EH (cell line): Measurements from ENCODE around the gene WDSUB1.

Experiments
- DNase-seq: peaks from one replicate; pipeline ENCODE4 v3.0.0-alpha.2; 2015; ENCODE audit warnings: low read depth

The WDSUB1 gene, protein sequence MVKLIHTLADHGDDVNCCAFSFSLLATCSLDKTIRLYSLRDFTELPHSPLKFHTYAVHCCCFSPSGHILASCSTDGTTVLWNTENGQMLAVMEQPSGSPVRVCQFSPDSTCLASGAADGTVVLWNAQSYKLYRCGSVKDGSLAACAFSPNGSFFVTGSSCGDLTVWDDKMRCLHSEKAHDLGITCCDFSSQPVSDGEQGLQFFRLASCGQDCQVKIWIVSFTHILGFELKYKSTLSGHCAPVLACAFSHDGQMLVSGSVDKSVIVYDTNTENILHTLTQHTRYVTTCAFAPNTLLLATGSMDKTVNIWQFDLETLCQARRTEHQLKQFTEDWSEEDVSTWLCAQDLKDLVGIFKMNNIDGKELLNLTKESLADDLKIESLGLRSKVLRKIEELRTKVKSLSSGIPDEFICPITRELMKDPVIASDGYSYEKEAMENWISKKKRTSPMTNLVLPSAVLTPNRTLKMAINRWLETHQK

DNA sequence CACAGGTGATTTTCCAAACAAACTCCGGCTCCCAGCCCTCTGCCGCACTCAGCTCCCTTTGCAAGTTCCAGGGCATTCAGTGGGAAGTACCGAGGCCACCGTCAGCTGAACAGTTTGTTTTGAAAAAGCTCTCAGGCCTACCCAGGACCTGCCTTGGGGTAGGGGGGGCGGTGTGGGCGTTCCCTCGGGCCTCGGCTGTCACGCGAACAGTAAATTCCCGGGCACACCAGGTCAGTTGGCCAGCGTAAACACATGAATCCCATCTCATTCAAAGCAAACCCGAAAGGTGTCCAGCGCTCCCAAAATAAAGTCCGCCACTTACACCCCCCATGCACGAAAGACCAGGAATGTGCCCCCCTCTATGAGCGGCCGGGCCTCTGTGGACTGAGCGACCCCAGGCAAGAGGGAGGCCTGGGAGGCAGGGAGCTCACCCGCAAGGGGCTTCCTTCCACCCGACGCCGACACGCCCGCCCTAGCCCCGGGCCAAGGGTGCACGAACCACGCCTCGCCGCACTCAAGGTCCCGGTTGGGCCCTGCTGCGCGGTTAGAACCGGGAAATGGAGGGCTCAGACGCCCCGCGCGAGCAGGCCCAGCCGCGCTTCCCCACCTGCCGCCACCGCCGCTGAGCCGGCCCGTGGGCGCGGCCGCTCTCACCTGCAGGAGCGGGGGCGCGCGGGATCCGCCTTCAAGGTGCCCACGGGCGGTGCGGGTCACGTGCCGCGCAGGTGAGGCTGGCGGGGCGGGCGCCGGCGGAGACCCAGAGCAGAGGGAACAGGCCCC lies at the start of gene WDSUB1:
Gene WDSUB1, minus strand, starts transcription at position 775 of the 780 bp plus-strand sequence. CDS start 3,634 bp downstream, outside the sequence.
- DNase-seq, result peak; percentile 79

- DNase-seq, result peak; percentile 52
Measured at GRCh38 chr2:159326569-159327255, 40.2 kb upstream of the WDSUB1 start.

DNA sequence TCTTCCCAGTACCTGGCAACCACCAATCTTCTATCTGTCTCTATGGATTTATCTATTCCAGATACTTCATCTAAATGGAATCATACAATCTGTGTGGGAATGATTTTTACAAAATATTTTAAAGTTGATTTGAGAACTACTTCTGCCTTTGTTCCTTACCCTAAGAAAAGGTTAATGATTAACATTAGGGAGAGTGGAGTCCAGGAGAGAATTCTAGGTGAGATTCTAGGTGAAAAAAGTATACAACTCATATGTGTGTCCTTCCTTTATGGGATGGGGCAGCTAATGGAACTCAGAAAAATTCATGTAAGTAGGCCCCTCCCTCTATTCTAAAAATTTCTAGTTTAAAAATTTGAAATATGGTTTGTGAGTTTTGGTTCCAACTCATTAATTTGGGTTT lies 35.9 kb upstream of the WDSUB1 start:
- no peak for DNase-seq

DNA sequence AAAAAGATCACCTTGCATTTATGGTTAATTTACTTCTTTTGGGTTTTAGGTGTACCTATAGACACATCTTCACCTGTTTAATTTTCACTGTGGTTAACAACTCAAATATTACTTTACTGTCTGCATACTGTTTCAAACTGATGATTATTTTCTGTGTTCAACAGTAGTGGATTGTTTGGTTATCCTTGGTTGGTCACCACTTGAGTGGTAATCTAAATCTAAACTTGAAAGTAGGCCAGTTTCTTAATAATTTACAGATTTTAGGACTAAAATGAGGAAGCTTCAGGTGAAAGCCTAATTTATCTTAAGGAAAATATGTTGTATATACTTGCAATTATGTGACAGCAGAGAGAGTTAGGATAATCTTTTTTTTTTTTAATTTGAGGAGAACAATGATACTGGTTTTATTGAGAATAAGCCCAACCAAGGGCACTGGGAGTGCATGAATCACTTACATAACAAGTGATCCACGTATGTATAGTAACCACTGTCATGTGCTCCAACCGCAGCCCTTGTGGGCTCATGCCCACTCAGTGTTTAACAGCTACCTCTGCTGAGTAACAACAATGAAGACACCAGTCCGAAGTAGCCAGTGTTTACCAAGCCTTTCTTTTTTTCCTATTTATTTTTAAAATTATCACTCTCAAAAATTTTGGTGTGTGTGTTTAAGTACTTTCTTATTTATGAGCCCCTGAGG lies 31.0 kb upstream of the WDSUB1 start:
- peak; percentile 13 for DNase-seq

- no peak for DNase-seq
Measured at GRCh38 chr2:159307942-159308341, 21.4 kb upstream of the WDSUB1 start.

DNA sequence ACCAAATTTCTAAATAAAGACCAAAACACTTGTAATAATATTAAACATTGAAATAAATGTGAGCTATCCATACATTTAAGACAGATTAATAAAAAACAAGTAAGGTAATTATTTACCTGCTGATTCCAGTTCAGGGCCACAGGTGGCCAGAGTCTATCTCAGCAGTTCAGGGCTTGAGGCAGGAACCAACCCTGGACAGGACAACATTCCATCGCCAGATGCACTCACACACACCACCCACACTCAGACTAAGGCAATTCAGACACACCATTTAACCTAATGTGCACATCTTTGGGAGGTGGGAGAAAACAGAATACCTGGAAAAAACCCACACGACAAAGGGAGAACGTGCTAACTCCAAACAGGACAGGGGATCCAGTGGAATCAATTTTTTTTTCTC lies 14.1 kb upstream of the WDSUB1 start:
- no peak for DNase-seq

- DNase-seq, result no peak
Measured at GRCh38 chr2:159298967-159299366, 12.5 kb upstream of the WDSUB1 start.

- no peak for DNase-seq
Measured at GRCh38 chr2:159297042-159297707, 10.7 kb upstream of the WDSUB1 start.

DNA sequence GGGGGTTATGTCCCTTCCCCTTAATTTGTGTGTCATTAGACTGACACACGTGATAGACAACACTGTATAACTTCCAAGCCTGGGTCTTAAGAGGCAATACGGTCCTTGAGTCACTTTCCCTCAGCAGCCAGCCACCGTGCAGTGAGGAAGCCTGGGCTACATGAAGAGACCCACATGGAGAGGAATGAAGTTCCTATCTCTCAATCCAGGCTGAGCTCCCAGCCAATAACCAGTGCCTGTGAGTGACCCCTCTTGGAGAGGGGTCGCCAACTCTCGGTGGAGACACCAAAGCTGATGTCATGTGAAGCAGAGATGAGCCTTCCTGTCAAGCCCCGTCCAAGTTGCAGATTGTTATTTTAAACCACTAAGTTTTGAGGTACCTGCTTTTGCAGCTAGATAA lies 5.7 kb upstream of the WDSUB1 start:
- DNase-seq, result no peak

GRCh38 chr2:159290289-159290907 lies 3.9 kb upstream of the WDSUB1 start:
- peak; percentile 83 for DNase-seq

GRCh38 chr2:159287733-159288132 lies 1.2 kb upstream of the WDSUB1 start:
- no peak for DNase-seq

DNA sequence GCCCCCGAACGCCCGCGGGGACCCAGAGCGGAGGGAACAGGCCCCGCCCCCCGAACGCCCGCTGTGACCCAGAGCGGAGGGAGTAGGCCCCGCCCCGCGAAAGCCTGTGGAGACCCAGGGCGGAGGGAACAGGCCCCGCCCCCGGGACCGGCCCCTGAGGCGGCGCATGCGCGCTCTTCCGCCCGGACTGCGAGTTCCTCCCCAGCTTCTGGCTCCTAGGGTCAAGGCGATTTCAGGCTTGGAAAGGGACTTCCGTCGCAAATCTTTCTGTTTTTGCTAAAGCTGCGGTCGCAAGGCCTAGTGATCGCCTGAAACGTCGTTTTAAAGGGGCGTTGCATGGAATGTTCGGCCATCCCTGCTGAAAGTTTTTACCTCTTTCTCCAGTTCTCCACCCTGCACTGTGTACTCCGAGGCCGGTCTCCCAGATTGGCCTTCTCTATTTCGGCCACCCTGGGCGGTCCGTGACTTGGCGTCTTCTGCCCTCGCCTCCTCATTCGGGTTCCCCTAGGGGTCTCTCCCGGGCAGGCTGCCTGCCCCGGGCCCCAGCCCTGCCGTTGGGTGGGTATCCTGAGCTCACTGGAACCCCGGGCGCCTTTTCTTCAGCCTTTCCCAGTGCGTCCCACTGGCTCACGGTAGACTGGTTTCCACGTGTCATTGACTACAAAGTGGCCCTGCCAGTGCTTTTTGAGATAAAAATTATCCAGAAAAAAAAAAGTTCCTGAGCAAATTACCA lies 372 bp upstream of the WDSUB1 start:
- peak; percentile 97 for DNase-seq

- DNase-seq, result no peak
Measured at GRCh38 chr2:159285433-159285832, 1.1 kb downstream of the WDSUB1 start.

DNA sequence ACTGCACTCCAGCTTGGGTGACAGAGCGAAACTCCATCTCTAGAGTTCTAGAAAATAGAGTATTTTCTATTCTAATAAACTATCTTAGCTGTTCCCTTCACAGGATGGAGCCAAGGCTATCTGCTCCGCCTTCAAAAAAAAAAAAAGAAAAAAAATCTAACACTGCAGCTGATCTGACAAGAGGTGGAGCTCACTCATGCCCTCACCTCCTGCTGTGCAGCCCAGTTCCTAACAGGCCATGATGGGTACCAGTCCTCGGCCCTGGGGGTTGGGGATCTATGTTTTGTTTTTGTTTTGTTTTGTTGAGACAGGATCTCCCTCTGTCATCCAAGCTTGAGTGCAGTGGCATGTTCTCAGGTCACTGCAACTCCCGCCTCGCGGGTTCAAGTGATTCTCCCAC lies 3.0 kb downstream of the WDSUB1 start:
- no peak for DNase-seq

DNA sequence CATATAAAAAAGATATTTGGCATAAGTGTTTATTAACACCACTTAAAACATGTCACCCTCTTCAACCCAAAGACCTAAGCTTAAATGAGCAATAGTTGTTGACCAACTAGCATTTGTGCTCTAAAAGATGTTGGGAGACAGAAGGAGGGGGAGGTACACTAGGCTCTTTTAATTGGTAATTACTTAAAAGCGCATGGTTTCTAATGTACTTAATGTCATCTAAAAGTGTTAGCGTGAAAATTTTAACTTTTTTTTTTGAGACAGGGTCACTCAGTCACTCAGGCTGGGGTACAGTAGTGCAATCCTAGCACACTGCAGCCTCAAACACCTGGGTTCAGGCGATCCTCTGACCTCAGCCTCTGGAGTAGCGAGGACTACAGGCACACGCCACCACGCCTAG lies 5.5 kb downstream of the WDSUB1 start:
- no peak for DNase-seq

DNA sequence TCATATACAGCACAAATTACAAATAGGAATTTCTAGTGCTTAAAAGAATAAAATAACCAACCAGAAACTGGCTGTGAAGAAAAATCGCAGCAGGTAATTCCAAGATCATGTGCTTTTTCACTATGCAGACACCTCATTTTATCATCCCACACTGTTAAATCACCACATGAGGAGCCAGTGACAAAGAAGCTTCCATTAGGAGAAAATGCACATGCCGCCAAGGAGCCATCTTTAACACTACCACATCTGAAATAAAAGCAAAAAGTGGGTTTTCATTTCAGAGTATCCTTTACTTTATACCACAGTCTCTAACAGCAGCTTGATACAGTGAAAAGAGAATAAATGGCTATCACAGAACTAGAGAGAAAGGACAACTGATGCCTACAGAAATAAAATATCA lies 6.8 kb downstream of the WDSUB1 start:
- no peak for DNase-seq

- no peak for DNase-seq
Measured at GRCh38 chr2:159275111-159275510, 11.4 kb downstream of the WDSUB1 start.

GRCh38 chr2:159272156-159272555 lies 14.3 kb downstream of the WDSUB1 start:
- DNase-seq, result no peak

- DNase-seq, result no peak
Measured at GRCh38 chr2:159270744-159271379, 15.6 kb downstream of the WDSUB1 start.

DNA sequence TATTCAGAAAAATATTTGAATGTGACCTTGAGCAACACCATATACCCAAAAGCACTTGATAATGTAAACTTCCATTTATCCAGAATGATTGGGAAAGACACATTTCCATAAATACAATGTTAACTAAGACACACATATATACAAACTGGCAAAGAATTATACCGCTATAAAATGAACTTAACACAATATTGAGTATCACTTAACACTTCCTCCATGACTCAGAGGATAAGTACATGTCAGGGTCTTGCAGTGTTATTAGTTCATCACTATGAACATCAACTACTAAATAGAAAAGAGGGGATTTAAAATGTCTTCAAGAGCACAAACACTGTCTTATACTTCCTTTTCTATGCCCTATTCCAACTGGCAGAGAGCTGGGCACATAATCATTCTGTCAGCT lies 18.6 kb downstream of the WDSUB1 start:
- peak; percentile 23 for DNase-seq
